ENCODE measurements around the gene LAMA1. TPM values are rescaled to one million over a fixed set of nuclear protein-coding genes. Genes with fewer than 3 reads are reported as not detected.
"Not testable (repeated sequence)": the region's sequence is repeated elsewhere in the genome, so short reads cannot be mapped to it uniquely, and the experiment has no call there.

LAMA1 gene
- total RNA-seq, 1 donor from 2014 or later, result 91.4 TPM

GRCh38 chr18:6939972-6940371 lies 177.6 kb downstream of the LAMA1 start:
- peaks cover 22% of the 10 kb centered on the region for H3K36me3 Mint-ChIP-seq
- no peak overlapping the region for H3K4me3 Mint-ChIP-seq
- DNase-seq (ENCODE audit: low spot score in 2 of 2, unreplicated experiment in 2 of 2), result no peak
- no peak for TF ChIP-seq CTCF (IDR thresholded peaks at IDR 0.05; ENCODE audit: unreplicated experiment)
- H3K4me1 Mint-ChIP-seq, result peaks cover 2% of the 10 kb centered on the region
- H3K27me3 Mint-ChIP-seq (ENCODE audit: low read depth), result no peaks in the 10 kb centered on the region
- peaks cover 5% of the 10 kb centered on the region for H3K9me3 Mint-ChIP-seq
- H3K27ac Mint-ChIP-seq, result no peak overlapping the region

- not testable (repeated sequence) for DNase-seq (ENCODE audit: low spot score in 2 of 2, unreplicated experiment in 2 of 2); H3K27ac Mint-ChIP-seq; H3K4me3 Mint-ChIP-seq; H3K27me3 Mint-ChIP-seq (ENCODE audit: low read depth); H3K4me1 Mint-ChIP-seq
- Mint-ChIP-seq H3K9me3 (peaks cover 11% of the 10 kb centered on the region), H3K36me3 (peaks cover 16% of the 10 kb centered on the region)
Observed at GRCh38 chr18:6938403-6938802, 179.2 kb downstream of the LAMA1 start.

- H3K9me3 Mint-ChIP-seq, result peaks cover 11% of the 10 kb centered on the region
- peaks cover 2% of the 10 kb centered on the region for H3K4me1 Mint-ChIP-seq
- H3K36me3 Mint-ChIP-seq, result peaks cover 13% of the 10 kb centered on the region
- H3K4me3 Mint-ChIP-seq, result no peak overlapping the region
- H3K27me3 Mint-ChIP-seq (ENCODE audit: low read depth), result no peaks in the 10 kb centered on the region
- peak overlapping the region; percentile 81 for H3K27ac Mint-ChIP-seq
- no peak for TF ChIP-seq CTCF (IDR thresholded peaks at IDR 0.05; ENCODE audit: unreplicated experiment)
- DNase-seq (ENCODE audit: low spot score in 2 of 2, unreplicated experiment in 2 of 2), result no peak
Observed at GRCh38 chr18:6938003-6938402, 179.6 kb downstream of the LAMA1 start.

- TF ChIP-seq CTCF (IDR thresholded peaks at IDR 0.05; ENCODE audit: unreplicated experiment), result no peak
- Mint-ChIP-seq H3K4me1 (peaks cover 2% of the 10 kb centered on the region), H3K27ac (no peak overlapping the region), H3K9me3 (peaks cover 11% of the 10 kb centered on the region), H3K36me3 (no peaks in the 10 kb centered on the region), H3K4me3 (no peak overlapping the region), H3K27me3 (ENCODE audit: low read depth) (no peaks in the 10 kb centered on the region)
- no peak for DNase-seq (ENCODE audit: low spot score in 2 of 2, unreplicated experiment in 2 of 2)
Observed at GRCh38 chr18:6934859-6935258, 182.7 kb downstream of the LAMA1 start.

GRCh38 chr18:6929370-6930102 lies 188.1 kb downstream of the LAMA1 start:
- Mint-ChIP-seq H3K36me3 (no peaks in the 10 kb centered on the region), H3K27me3 (ENCODE audit: low read depth) (no peaks in the 10 kb centered on the region), H3K27ac (no peak overlapping the region), H3K9me3 (peaks cover 2% of the 10 kb centered on the region), H3K4me3 (no peak overlapping the region), H3K4me1 (peaks cover 23% of the 10 kb centered on the region)
- no peak for TF ChIP-seq CTCF (IDR thresholded peaks at IDR 0.05; ENCODE audit: unreplicated experiment)
- DNase-seq (ENCODE audit: low spot score in 2 of 2, unreplicated experiment in 2 of 2), result no peak

- Mint-ChIP-seq H3K27me3 (ENCODE audit: low read depth) (no peaks in the 10 kb centered on the region), H3K27ac (no peak overlapping the region), H3K4me1 (peaks cover 27% of the 10 kb centered on the region), H3K36me3 (peaks cover 2% of the 10 kb centered on the region), H3K4me3 (no peak overlapping the region), H3K9me3 (peaks cover 2% of the 10 kb centered on the region)
- no peak for DNase-seq (ENCODE audit: low spot score in 2 of 2, unreplicated experiment in 2 of 2)
- no peak for TF ChIP-seq CTCF (IDR thresholded peaks at IDR 0.05; ENCODE audit: unreplicated experiment)
Observed at GRCh38 chr18:6928359-6928758, 189.2 kb downstream of the LAMA1 start.
